Stimulated activated naive CD8-positive, alpha-beta T cell treated with anti-CD3 and anti-CD28 coated beads, Interleukin-15, Interleukin-2, amounts not matched to agents 100 U/mL and 50 U/mL, for 24 hours (primary cell): ENCODE measurements around the gene PLPP7.
A peak's percentile ranks its signal among the peaks of the same experiment; 100 is the strongest.

Experiments used
- ATAC-seq: fragments of 150-1000 bp; cut with Tn5 transposase; one replicate; pipeline ENCODE4 v1.10.0; 2021
- DNase-seq: peaks from one replicate; pipeline ENCODE4 v3.0.0; 2021

The PLPP7 gene

GRCh38 chr9:131303381-131304321, 14.1 kb downstream of the PLPP7 start:
- DNase-seq, result no peak
- ATAC-seq, result no peak

GRCh38 chr9:131304676-131305355, 15.3 kb downstream of the PLPP7 start:
- DNase-seq, result no peak

GRCh38 chr9:131306397-131307004, 17.0 kb downstream of the PLPP7 start:
- DNase-seq (no peak), ATAC-seq (no peak)

More at GRCh38 chr9:131304676-131305355, 15.3 kb downstream of the PLPP7 start:
- no peak for ATAC-seq

- DNase-seq (no peak), ATAC-seq (no peak)
Measured at GRCh38 chr9:131307974-131308373, 18.5 kb downstream of the PLPP7 start.

- DNase-seq (no peak), ATAC-seq (no peak)
Measured at GRCh38 chr9:131308452-131308851, 18.9 kb downstream of the PLPP7 start.

GRCh38 chr9:131308906-131309529, 19.5 kb downstream of the PLPP7 start:
- DNase-seq, result no peak
- no peak for ATAC-seq

- ATAC-seq, result no peak
- no peak for DNase-seq
Measured at GRCh38 chr9:131309530-131310276, 20.2 kb downstream of the PLPP7 start.

GRCh38 chr9:131310833-131311554, 21.5 kb downstream of the PLPP7 start:
- peak; percentile 65 for DNase-seq

GRCh38 chr9:131312246-131312645, 22.7 kb downstream of the PLPP7 start:
- ATAC-seq (no peak), DNase-seq (no peak)

More at GRCh38 chr9:131310833-131311554, 21.5 kb downstream of the PLPP7 start:
- peak; percentile 87 for ATAC-seq

GRCh38 chr9:131312822-131313770, 23.6 kb downstream of the PLPP7 start:
- no peak for ATAC-seq
- no peak for DNase-seq

GRCh38 chr9:131318231-131319085, 28.9 kb downstream of the PLPP7 start:
- ATAC-seq (no peak), DNase-seq (no peak)

GRCh38 chr9:131319486-131319885, 30.0 kb downstream of the PLPP7 start:
- ATAC-seq, result no peak
- no peak for DNase-seq

GRCh38 chr9:131320031-131320685, 30.6 kb downstream of the PLPP7 start:
- DNase-seq (no peak), ATAC-seq (no peak)

- ATAC-seq (no peak), DNase-seq (no peak)
Measured at GRCh38 chr9:131323629-131324028, 34.1 kb downstream of the PLPP7 start.

GRCh38 chr9:131324736-131325679, 35.5 kb downstream of the PLPP7 start:
- ATAC-seq, result no peak
- DNase-seq, result no peak

- DNase-seq, result no peak
- ATAC-seq, result no peak
Measured at GRCh38 chr9:131329241-131329641, 39.7 kb downstream of the PLPP7 start.
